Gastrocnemius medialis (tissue), 4 donors: Measurements from ENCODE around the gene RAET1L. TPM values are rescaled to one million over a fixed set of nuclear protein-coding genes. Genes with fewer than 3 reads are reported as not detected.
"Not testable (repeated sequence)": the region's sequence is repeated elsewhere in the genome, so short reads cannot be mapped to it uniquely, and the experiment has no call there.

Source experiments
- ATAC-seq, 2 donors: fragments of 150-250 bp; one replicate each; pipeline ENCODE4 v1.9.1; 2016
- DNase-seq, 2 donors: peaks; one replicate each; pipeline ENCODE4 v3.0.0-alpha.2; 2019
- H3K27ac ChIP-seq, 4 donors: fragments of 200-600 bp; sonication (generic); 1 replicate in 1 of 4; 2 replicates in 3 of 4; pipeline ENCODE4 v1.5.1; 2016 to 2018; ENCODE audit warnings: mild to moderate bottlenecking in 2 of 4, moderate library complexity in 1 of 4
- H3K27me3 ChIP-seq, 3 donors: fragments of 200-600 bp; sonication (generic) in 2 of 3; 1 replicate in 1 of 3; 2 replicates in 2 of 3; pipeline versions ENCODE4 v1.5.1 to v1.6.0; 2016 to 2019; ENCODE audit warnings: mild to moderate bottlenecking in 1 of 3, moderate library complexity in 1 of 3
- H3K36me3 ChIP-seq, 2 donors: fragments of 200-600 bp; sonication (generic) in 1 of 2; one replicate each; pipeline ENCODE4 v1.5.1; 2017 to 2018
- H3K4me1 ChIP-seq, 2 donors: fragments of 200-600 bp; sonication (generic) in 1 of 2; one replicate each; pipeline ENCODE4 v1.5.1; 2016 to 2017; ENCODE audit warnings: mild to moderate bottlenecking in 2 of 2
- H3K4me3 ChIP-seq, 4 donors: fragments of 200-600 bp; sonication (generic) in 3 of 4; 1 replicate in 1 of 4; 2 replicates in 3 of 4; pipeline ENCODE4 v1.5.1; 2016 to 2019; ENCODE audit warnings: mild to moderate bottlenecking in 2 of 4
- H3K9me3 ChIP-seq, 3 donors: fragments of 200-600 bp; sonication (generic) in 2 of 3; 1 replicate in 1 of 3; 2 replicates in 2 of 3; pipeline ENCODE4 v1.5.1; 2016 to 2019
- CTCF ChIP-seq, 5 experiments: fragments of 450-650 bp in 3 of 5; fragments of 200-600 bp in 2 of 5; sonication (generic) in 2 of 5; IDR thresholded peaks in 4 of 5; conservative IDR thresholded peaks in 1 of 5; 1 replicate in 4 of 5; 2 replicates in 1 of 5; pipeline ENCODE4 v1.5.1; 2016 to 2019; ENCODE audit warnings: antibody characterized with exemption in 5 of 5, mild to moderate bottlenecking in 3 of 5, moderate library complexity in 3 of 5
- POLR2A ChIP-seq, 2 donors: fragments of 450-650 bp; IDR thresholded peaks; one replicate each; pipeline ENCODE4 v1.6.1; 2017; ENCODE audit warnings: antibody characterized with exemption in 2 of 2, mild to moderate bottlenecking in 2 of 2, moderate library complexity in 2 of 2
- in situ Hi-C, 4 donors: fragments of 200-750 bp; cut with MboI; loops; one replicate each; pipeline versions ENCODE4 v1.15.0 to v1.8.0; 2017; ENCODE audit warnings: low sequenced_read_pairs in 4 of 4
- intact Hi-C: fragments of 100-400 bp; cut with DNase I; formaldehyde crosslinking; loops from one replicate; pipeline ENCODE4 v1.15.1; 2023; ENCODE audit warnings: low total_unique reads
- total RNA-seq, 4 donors: library from RNA; depleted of rRNA; stranded (reverse); fragments of >200 nt; gene quantifications; one replicate each; pipeline versions ENCODE4 v1.1.0 to v1.2.3, GENCODE V29; 2016

RAET1L gene
- total RNA-seq, 4 donors from 2014 or later = not detected

GRCh38 chr6:149991838-149992237 lies 33.5 kb downstream of the RAET1L start:
- in situ Hi-C loops (no loop called here), intact Hi-C loops (no loop called here)
- peaks cover 88 to 94% (median 91%) of the 10 kb centered on the region in 3 donors for H3K27me3 ChIP-seq
- H3K9me3 ChIP-seq = peaks cover 0 to 4% (median 0%) of the 10 kb centered on the region in 3 donors
- H3K36me3 ChIP-seq = no peaks in the 10 kb centered on the region
- H3K4me1 ChIP-seq = peaks cover 5 to 22% of the 10 kb centered on the region in 2 donors
- H3K27ac ChIP-seq = no peak overlapping the region
- TF ChIP-seq POLR2A (IDR thresholded peaks at IDR 0.05) (no peak), CTCF (IDR thresholded peaks at IDR 0.05 in 4 of 5, conservative IDR thresholded peaks at IDR 0.05 in 1 of 5) (no peak)
- DNase-seq (no peak), ATAC-seq (no peak)
- no peak overlapping the region for H3K4me3 ChIP-seq

- Histone ChIP-seq H3K4me1 (peaks cover 5 to 22% of the 10 kb centered on the region in 2 donors), H3K27me3 (peaks cover 91 to 95% (median 95%) of the 10 kb centered on the region in 3 donors)
- ATAC-seq, intact Hi-C loops, DNase-seq, H3K9me3 ChIP-seq, in situ Hi-C loops, H3K4me3 ChIP-seq, H3K36me3 ChIP-seq, H3K27ac ChIP-seq: not testable (repeated sequence)
These were observed 33.9 kb downstream of the RAET1L start for GRCh38 chr6:149991472-149991795.

DNA sequence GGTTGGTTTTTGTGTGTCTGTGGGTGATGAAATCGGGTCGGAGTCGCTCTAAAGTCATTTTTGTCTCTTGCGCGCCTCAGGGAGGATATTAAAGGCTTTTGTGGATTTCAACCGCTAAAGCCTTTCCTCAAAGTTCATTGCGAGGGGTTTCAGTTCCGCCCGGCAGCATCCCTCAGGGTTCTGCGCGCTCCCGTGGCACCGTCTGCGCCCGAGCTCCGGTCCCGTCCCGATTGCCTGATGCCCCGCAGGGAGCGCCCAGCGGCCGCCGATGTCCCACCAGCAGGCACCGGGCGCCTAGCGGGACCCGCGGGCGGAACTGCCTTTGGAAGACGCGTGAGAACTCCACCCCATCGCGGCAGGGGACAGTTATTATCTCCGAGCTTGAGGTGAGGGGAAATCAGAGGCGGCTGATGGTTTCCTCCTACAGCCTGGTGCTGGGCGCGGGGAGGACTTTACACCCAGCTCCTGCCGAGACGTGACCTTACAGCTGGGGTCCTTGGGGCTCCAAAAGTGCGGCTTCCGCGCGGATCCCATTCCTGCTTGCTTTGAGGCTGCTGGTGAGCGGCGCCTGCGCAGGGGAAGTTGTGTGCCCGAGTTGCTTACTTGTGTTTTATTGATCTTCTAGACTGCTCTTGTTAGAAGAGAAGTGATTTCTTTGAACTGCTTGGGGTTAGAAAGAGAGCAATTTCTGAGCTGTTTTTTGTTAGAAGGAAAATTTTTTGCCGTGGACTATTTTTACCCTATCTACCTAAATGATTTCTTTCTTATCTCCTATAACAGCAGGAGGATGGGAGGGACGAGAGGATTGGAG lies 34.5 kb downstream of the RAET1L start:
- in situ Hi-C loops = no loop called here
- TF ChIP-seq CTCF (IDR thresholded peaks at IDR 0.05 in 4 of 5, conservative IDR thresholded peaks at IDR 0.05 in 1 of 5) (no peak), POLR2A (IDR thresholded peaks at IDR 0.05) (no peak)
- ATAC-seq = no peak
- peak overlapping the region; percentile 2 to 56 (median 14) for H3K4me3 ChIP-seq
- no peak overlapping the region for H3K27ac ChIP-seq
- H3K36me3 ChIP-seq = no peaks in the 10 kb centered on the region
- intact Hi-C loops = no loop called here
- H3K27me3 ChIP-seq = peaks cover 95 to 97% (median 96%) of the 10 kb centered on the region in 3 donors
- peaks cover 5 to 22% of the 10 kb centered on the region in 2 donors for H3K4me1 ChIP-seq
- no peak for DNase-seq
- peaks cover 0 to 4% (median 0%) of the 10 kb centered on the region in 3 donors for H3K9me3 ChIP-seq

- Histone ChIP-seq H3K27me3 (peaks cover 95 to 98% (median 96%) of the 10 kb centered on the region in 3 donors), H3K27ac (no peak overlapping the region), H3K36me3 (no peaks in the 10 kb centered on the region), H3K4me1 (peaks cover 5 to 22% of the 10 kb centered on the region in 2 donors), H3K4me3 (peak overlapping the region in 2 of 4 donors; percentile 6 to 56), H3K9me3 (peaks cover 0 to 4% (median 0%) of the 10 kb centered on the region in 3 donors)
- ATAC-seq (no peak), DNase-seq (no peak)
- in situ Hi-C loops = no loop called here
- intact Hi-C loops = no loop called here
- TF ChIP-seq CTCF (IDR thresholded peaks at IDR 0.05 in 4 of 5, conservative IDR thresholded peaks at IDR 0.05 in 1 of 5) = no peak
These were observed 35.1 kb downstream of the RAET1L start for GRCh38 chr6:149990212-149990660.

- TF ChIP-seq POLR2A (IDR thresholded peaks at IDR 0.05) = no peak
- no peak for TF ChIP-seq CTCF (IDR thresholded peaks at IDR 0.05 in 4 of 5, conservative IDR thresholded peaks at IDR 0.05 in 1 of 5)
- DNase-seq (no peak), ATAC-seq (no peak)
- Histone ChIP-seq H3K9me3 (peaks cover 0 to 4% (median 0%) of the 10 kb centered on the region in 3 donors), H3K36me3 (no peaks in the 10 kb centered on the region), H3K27me3 (peaks cover 91 to 94% (median 93%) of the 10 kb centered on the region in 3 donors), H3K4me1 (peaks cover 5 to 22% of the 10 kb centered on the region in 2 donors), H3K27ac (no peak overlapping the region), H3K4me3 (no peak overlapping the region)
- intact Hi-C loops = no loop called here
- in situ Hi-C loops = no loop called here
These were observed 36.6 kb downstream of the RAET1L start for GRCh38 chr6:149988550-149989346.
